ENCODE measurements around the gene ZNF319. TPM values are rescaled to one million over a fixed set of nuclear protein-coding genes. Genes with fewer than 3 reads are reported as not detected.

ZNF319 gene
- total and polyA plus RNA-seq, 2 of the 8 experiments (the other 6 are each of a cell fraction or from before 2014, with no cell fraction given) = 3.3 to 5.5 TPM

GRCh38 chr16:57953857-57954256 lies 46.6 kb downstream of the ZNF319 start:
- Histone ChIP-seq H2AK5ac (ENCODE audit: low read depth, low read length) (no peak overlapping the region), H3K27ac (ENCODE audit: low read depth, low read length) (no peak overlapping the region), H3K79me1 (ENCODE audit: low read depth, low read length) (no peaks in the 10 kb centered on the region), H2BK20ac (ENCODE audit: low read length) (no peak overlapping the region), H4K8ac (ENCODE audit: extremely low read depth, insufficient read depth, low read length) (no peak overlapping the region), H4K91ac (replicated peaks; ENCODE audit: insufficient read length, low read length) (no peak overlapping the region), H3K4ac (replicated peaks; ENCODE audit: insufficient read length, low read depth, low read length) (no peak overlapping the region), H3K4me3 (ENCODE audit: extremely low read depth in 1 of 4, insufficient read depth in 2 of 4, low read depth in 3 of 4, low read length in 4 of 4) (no peak overlapping the region), H3K79me2 (ENCODE audit: control insufficient read depth in 1 of 2, insufficient read depth in 2 of 2, low read length in 2 of 2) (no peaks in the 10 kb centered on the region), H3K9me3 (ENCODE audit: insufficient read depth in 2 of 2, low read depth in 1 of 2, low read length in 1 of 2) (no peaks in the 10 kb centered on the region), H4K5ac (ENCODE audit: insufficient read length, low read depth, low read length) (no peak overlapping the region), H2BK120ac (replicated peaks; ENCODE audit: low read depth, low read length) (no peak overlapping the region), H3K27me3 (replicated peaks in 1 of 4; ENCODE audit: control insufficient read depth in 3 of 4, extremely low read depth in 1 of 4, insufficient read depth in 3 of 4, low read length in 3 of 4) (no peaks in the 10 kb centered on the region; a peak in 1 of 7 replicates), H2BK15ac (ENCODE audit: low read length) (no peak overlapping the region), H3K14ac (ENCODE audit: insufficient read length) (no peak overlapping the region), H2BK12ac (ENCODE audit: low read depth, low read length) (no peak overlapping the region), H3K4me2 (ENCODE audit: insufficient read depth in 1 of 2, low read depth in 2 of 2, low read length in 2 of 2) (no peak overlapping the region), H3K23me2 (ENCODE audit: low read depth, low read length) (no peaks in the 10 kb centered on the region), H3K4me1 (replicated peaks in 1 of 4; ENCODE audit: control insufficient read depth in 3 of 4, insufficient read depth in 4 of 4, low read length in 3 of 4) (peaks cover 0 to 10% (median 5%) of the 10 kb centered on the region in 4 experiments; a peak in 6 of 7 replicates), H3K18ac (ENCODE audit: extremely low read depth, low read length) (no peak overlapping the region), H3K23ac (ENCODE audit: insufficient read length) (no peak overlapping the region), H3K36me3 (ENCODE audit: control insufficient read depth in 2 of 4, insufficient read depth in 4 of 4, low read length in 3 of 4) (no peaks in the 10 kb centered on the region), H2AFZ (ENCODE audit: low read length) (no peak overlapping the region), H2BK5ac (ENCODE audit: low read depth, low read length) (no peak overlapping the region), H3K9ac (replicated peaks in 1 of 4; ENCODE audit: extremely low read depth in 1 of 4, low read depth in 3 of 4, low read length in 3 of 4) (no peak overlapping the region), H4K20me1 (replicated peaks in 1 of 2; ENCODE audit: control insufficient read depth in 1 of 2, insufficient read depth in 2 of 2, low read length in 2 of 2) (no peaks in the 10 kb centered on the region), H3K56ac (replicated peaks; ENCODE audit: insufficient read length, low read depth, low read length) (no peak overlapping the region)
- ChIA-PET POLR2A (ENCODE audit: partially characterized antibody) (interaction anchor here (1.1 kb wide), 1 partner anchor 47 kb away, joined by 3 read pairs; no protein-coding TSS in a partner anchor), CTCF (ENCODE audit: partially characterized antibody) (interaction anchor here (0.8 to 2.6 kb wide), 9 partner anchors 8 to 173 kb away, joined by 3 to 10 read pairs (median 3); partner anchors contain the start of genes USB1 and ZNF319)
- TF ChIP-seq HDAC2 (IDR thresholded peaks at IDR 0.05; ENCODE audit: borderline replicate concordance in 1 of 2, low read depth in 2 of 2, low read length in 2 of 2) = 0 out of 4 replicates have a peak, but pooled peaks of 1 of the 2 experiments have one; percentile 41
- TF ChIP-seq KDM1A (IDR thresholded peaks at IDR 0.05; ENCODE audit: borderline replicate concordance, low read length) = peak; percentile 84; the same call in 1 of the 2 replicates
- TF ChIP-seq TBP (IDR thresholded peaks at IDR 0.05; ENCODE audit: low read depth, low read length) = no peak
- WGBS, 2 experiments (ENCODE audit: extremely low coverage in 1 of 2, insufficient coverage in 1 of 2, insufficient read length in 1 of 2, insufficient replicate concordance in 2 of 2, low coverage in 1 of 2, low lambda C conversion rate in 2 of 2, missing lambda C conversion rate in 1 of 2) = 100% methylated on average over 1 of the region's 1 CpG; no CpG with 5 or more reads in 1 of the 2 experiments
- no peak for FAIRE-seq
- DNase-seq (ENCODE audit: low read depth in 1 of 2, low spot score in 2 of 2) = no peak
